ENCODE data around the gene ZNRF3. TPM values are rescaled to one million over a fixed set of nuclear protein-coding genes. Genes with fewer than 3 reads are reported as not detected.

The ZNRF3 gene
- total and polyA plus RNA-seq, 2 donors (not counting 1 experiment from before 2014, with no cell fraction given): 0.21 to 0.71 TPM

GRCh38 chr22:28903080-28903479 lies 19.7 kb downstream of the ZNRF3 start:
- no peak overlapping the region for H2AFZ ChIP-seq (ENCODE audit: insufficient read depth, low read depth, low read length, poor library complexity, severe bottlenecking)
- TF ChIP-seq EZH2 (IDR thresholded peaks at IDR 0.05; ENCODE audit: borderline replicate concordance, insufficient read depth, low read depth, low read length, poor library complexity, severe bottlenecking) (no peak), CTCF (IDR thresholded peaks at IDR 0.05) (no peak)
- H3K4me3 ChIP-seq (ENCODE audit: control extremely low read depth in 1 of 5, extremely low read depth in 1 of 5, insufficient read depth in 1 of 5, low read depth in 2 of 5, low read length in 4 of 5): no peak overlapping the region
- ChIA-PET POLR2A (no interaction called here), CTCF (interaction anchor here (0.6 kb wide), 1 partner anchor 185 kb away, joined by 3 read pairs; no protein-coding TSS in a partner anchor)
- peaks cover 12% of the 10 kb centered on the region for H3K27me3 Mint-ChIP-seq
- peaks cover 16% of the 10 kb centered on the region for H3K4me1 Mint-ChIP-seq
- peaks cover 0 to 5% (median 0%) of the 10 kb centered on the region in 4 experiments for H3K27me3 ChIP-seq (replicated peaks in 1 of 4; ENCODE audit: control extremely low read depth in 1 of 4, control insufficient read depth in 3 of 4, insufficient read depth in 4 of 4, low read length in 3 of 4)
- no peaks in the 10 kb centered on the region for H3K79me2 ChIP-seq (ENCODE audit: control insufficient read depth, insufficient read depth, low read length)
- WGBS (ENCODE audit: insufficient coverage): 88% methylated on average over 8 of the region's 11 CpGs
- H3K27ac ChIP-seq (ENCODE audit: low read length in 2 of 2): no peak overlapping the region
- no peak for ATAC-seq (ENCODE audit: low read depth)
- intact Hi-C loops (cut with micrococcal nuclease): no loop called here
- no peaks in the 10 kb centered on the region for H3K36me3 ChIP-seq (replicated peaks in 1 of 2; ENCODE audit: control extremely low read depth in 1 of 2, control insufficient read depth in 1 of 2, extremely low read depth in 1 of 2, insufficient read depth in 2 of 2, low read length in 1 of 2)
- H3K9me3 Mint-ChIP-seq (ENCODE audit: insufficient read depth): peaks cover 2% of the 10 kb centered on the region
- H3K4me3 Mint-ChIP-seq: no peak overlapping the region
- no peak overlapping the region for H3K9ac ChIP-seq (ENCODE audit: low read length)
- H3K4me2 ChIP-seq (replicated peaks; ENCODE audit: low read depth, low read length, poor library complexity, severe bottlenecking): no peak overlapping the region
- DNase-seq: no peak
- peaks cover 7 to 8% of the 10 kb centered on the region in 2 donors for H3K4me1 ChIP-seq (ENCODE audit: control insufficient read depth in 2 of 2, insufficient read depth in 2 of 2, low read length in 2 of 2)
- H4K20me1 ChIP-seq (ENCODE audit: control insufficient read depth, insufficient read depth, low read length, poor library complexity, severe bottlenecking): no peaks in the 10 kb centered on the region
- no peak overlapping the region for H3K27ac Mint-ChIP-seq
- H3K9me3 ChIP-seq (ENCODE audit: control extremely low read depth in 1 of 3, control insufficient read depth in 2 of 3, insufficient read depth in 1 of 3, low read length in 2 of 3): no peaks in the 10 kb centered on the region

GRCh38 chr22:28903729-28904128 lies 20.4 kb downstream of the ZNRF3 start:
- POLR2A ChIA-PET: no interaction called here

More at GRCh38 chr22:28903729-28904128, 20.4 kb downstream of the ZNRF3 start:
- whole genome bisulfite sequencing (ENCODE audit: insufficient coverage): 100% methylated on average over 3 of the region's 6 CpGs
- Histone ChIP-seq H3K4me2 (replicated peaks; ENCODE audit: low read depth, low read length, poor library complexity, severe bottlenecking) (no peak overlapping the region), H3K4me1 (ENCODE audit: control insufficient read depth in 2 of 2, insufficient read depth in 2 of 2, low read length in 2 of 2) (peaks cover 7% of the 10 kb centered on the region in 2 donors), H3K36me3 (replicated peaks in 1 of 2; ENCODE audit: control extremely low read depth in 1 of 2, control insufficient read depth in 1 of 2, extremely low read depth in 1 of 2, insufficient read depth in 2 of 2, low read length in 1 of 2) (no peaks in the 10 kb centered on the region), H4K20me1 (ENCODE audit: control insufficient read depth, insufficient read depth, low read length, poor library complexity, severe bottlenecking) (no peaks in the 10 kb centered on the region), H2AFZ (ENCODE audit: insufficient read depth, low read depth, low read length, poor library complexity, severe bottlenecking) (no peak overlapping the region), H3K9me3 (ENCODE audit: control extremely low read depth in 1 of 3, control insufficient read depth in 2 of 3, insufficient read depth in 1 of 3, low read length in 2 of 3) (no peaks in the 10 kb centered on the region), H3K9ac (ENCODE audit: low read length) (no peak overlapping the region), H3K27ac (ENCODE audit: low read length in 2 of 2) (no peak overlapping the region), H3K27me3 (replicated peaks in 1 of 4; ENCODE audit: control extremely low read depth in 1 of 4, control insufficient read depth in 3 of 4, insufficient read depth in 4 of 4, low read length in 3 of 4) (peaks cover 0 to 5% (median 0%) of the 10 kb centered on the region in 4 experiments), H3K4me3 (ENCODE audit: control extremely low read depth in 1 of 5, extremely low read depth in 1 of 5, insufficient read depth in 1 of 5, low read depth in 2 of 5, low read length in 4 of 5) (no peak overlapping the region), H3K79me2 (ENCODE audit: control insufficient read depth, insufficient read depth, low read length) (no peaks in the 10 kb centered on the region)
- Mint-ChIP-seq H3K27ac (no peak overlapping the region), H3K9me3 (ENCODE audit: insufficient read depth) (peaks cover 2% of the 10 kb centered on the region), H3K4me3 (no peak overlapping the region), H3K4me1 (peaks cover 14% of the 10 kb centered on the region), H3K27me3 (peaks cover 12% of the 10 kb centered on the region)
- TF ChIP-seq EZH2 (IDR thresholded peaks at IDR 0.05; ENCODE audit: borderline replicate concordance, insufficient read depth, low read depth, low read length, poor library complexity, severe bottlenecking) (no peak), CTCF (IDR thresholded peaks at IDR 0.05) (no peak)
- CTCF ChIA-PET: no interaction called here
- ATAC-seq (ENCODE audit: low read depth) (no peak), DNase-seq (no peak)
- intact Hi-C loops (cut with micrococcal nuclease): no loop called here
